Aorta (tissue), 5 donors: ENCODE results near the gene ZBTB7C. TPM values are rescaled to one million over a fixed set of nuclear protein-coding genes. Genes with fewer than 3 reads are reported as not detected.

Experiments used
- ATAC-seq: fragments of 200-7000 bp; cut with Tn5 transposase; one replicate; pipeline ENCODE4 v1.9.1; 2022; ENCODE audit warnings: moderate library complexity; ENCODE audit not compliant: low FRiP score
- DNase-seq, 2 donors: peaks; one replicate each; pipeline ENCODE4 v3.0.0-alpha.2; 2020
- H3K27ac ChIP-seq, 2 donors: one replicate each; pipeline ENCODE4 v1.5.1; 2013; ENCODE audit warnings: low read length in 2 of 2, mild to moderate bottlenecking in 2 of 2, moderate library complexity in 2 of 2, control low read depth in 1 of 2, inconsistent platforms in 1 of 2, low read depth in 1 of 2
- H3K27me3 ChIP-seq, 2 donors: one replicate each; pipeline ENCODE4 v1.6.1; 2013; ENCODE audit warnings: control low read depth in 1 of 2, low read length in 1 of 2, mild to moderate bottlenecking in 1 of 2, moderate library complexity in 1 of 2; ENCODE audit not compliant: insufficient read depth in 2 of 2, control insufficient read depth in 1 of 2
- H3K36me3 ChIP-seq, 2 donors: one replicate each; pipeline ENCODE4 v1.6.1; 2013; ENCODE audit warnings: control low read depth in 1 of 2, low read length in 1 of 2, mild to moderate bottlenecking in 1 of 2; ENCODE audit not compliant: insufficient read depth in 2 of 2, control insufficient read depth in 1 of 2
- H3K4me1 ChIP-seq, 2 donors: one replicate each; pipeline ENCODE4 v1.6.1; 2013; ENCODE audit warnings: low read length in 2 of 2, control low read depth in 1 of 2, mild to moderate bottlenecking in 1 of 2, moderate library complexity in 1 of 2; ENCODE audit not compliant: insufficient read depth in 2 of 2, control insufficient read depth in 1 of 2
- H3K4me3 ChIP-seq, 2 donors: one replicate each; pipeline ENCODE4 v1.5.1; 2013; ENCODE audit warnings: low read length in 2 of 2, control low read depth in 1 of 2, mild to moderate bottlenecking in 1 of 2
- H3K9me3 ChIP-seq: one replicate; pipeline ENCODE4 v1.6.1; 2013; ENCODE audit warnings: mild to moderate bottlenecking, low read length; ENCODE audit not compliant: control insufficient read depth
- WGBS, 2 donors: extraction: QIAGEN DNeasy Blood & Tissue Kit; methylation state at CpG; one replicate each; pipeline ENCODE4 v1.1.7; 2013; 5-methylcytosine and 5-hydroxymethylcytosine counted together
- intact Hi-C, 2 donors: fragments of 100-400 bp; cut with DNase I; formaldehyde crosslinking; loops; one replicate each; pipeline versions ENCODE4 v1.14.2 to v1.15.0; 2022
- polyA plus RNA-seq, 2 donors: library from polyadenylated mRNA; stranded (reverse); fragments of 200-250 nt; gene quantifications; one replicate each; pipeline ENCODE4 v1.2.3, GENCODE V29; 2013
- total RNA-seq, 2 donors: library from RNA; stranded (reverse); fragmentation: NEBNext Ultra II Directional; extraction: Animal tissue kit (Norgen Biotek cat#: 25700); gene quantifications; one replicate each; pipeline ENCODE4 v1.2.1, GENCODE V29; 2021
- donor health status: healthy with polysubstance abuse.
- donor health status: Bipolar disorder and iron deficiency.
- donor health status: DM: no; HTN: no; CAD: no.
- donor health status: DM: no; HTN: no; CAD: no.
- donor health status: DM: yes; HTN: yes; CAD: no.

Gene ZBTB7C
- total and polyA plus RNA-seq, 4 donors = 0.69 to 22.4 (median 10.0) TPM

GRCh38 chr18:48137374-48138081 is 271.7 kb downstream of the ZBTB7C start:
- intact Hi-C loops = loop anchor here in 1 of 2 donors (10.0 kb wide), 1 partner anchor 307 kb away; no protein-coding TSS in a partner anchor
- Histone ChIP-seq H3K9me3 (no peaks in the 10 kb centered on the region), H3K4me1 (no peaks in the 10 kb centered on the region), H3K4me3 (no peak overlapping the region), H3K27me3 (no peaks in the 10 kb centered on the region), H3K27ac (no peak overlapping the region), H3K36me3 (no peaks in the 10 kb centered on the region)
- ATAC-seq = no peak
- WGBS, 2 donors = 76 to 86% methylated on average over 10 of the region's 10 CpGs
- DNase-seq = no peak

GRCh38 chr18:48136827-48137373 is 272.3 kb downstream of the ZBTB7C start:
- Histone ChIP-seq H3K4me1 (no peaks in the 10 kb centered on the region), H3K9me3 (no peaks in the 10 kb centered on the region), H3K36me3 (no peaks in the 10 kb centered on the region), H3K27me3 (no peaks in the 10 kb centered on the region), H3K4me3 (peak overlapping the region; percentile 56 to 57), H3K27ac (no peak overlapping the region)
- DNase-seq (no peak), ATAC-seq (peak; percentile 10)
- intact Hi-C loops = loop anchor here in 1 of 2 donors (10.0 kb wide), 1 partner anchor 308 kb away; no protein-coding TSS in a partner anchor
- 12 to 18% methylated on average over 50 to 51 of the region's 51 CpGs for WGBS, 2 donors

DNA sequence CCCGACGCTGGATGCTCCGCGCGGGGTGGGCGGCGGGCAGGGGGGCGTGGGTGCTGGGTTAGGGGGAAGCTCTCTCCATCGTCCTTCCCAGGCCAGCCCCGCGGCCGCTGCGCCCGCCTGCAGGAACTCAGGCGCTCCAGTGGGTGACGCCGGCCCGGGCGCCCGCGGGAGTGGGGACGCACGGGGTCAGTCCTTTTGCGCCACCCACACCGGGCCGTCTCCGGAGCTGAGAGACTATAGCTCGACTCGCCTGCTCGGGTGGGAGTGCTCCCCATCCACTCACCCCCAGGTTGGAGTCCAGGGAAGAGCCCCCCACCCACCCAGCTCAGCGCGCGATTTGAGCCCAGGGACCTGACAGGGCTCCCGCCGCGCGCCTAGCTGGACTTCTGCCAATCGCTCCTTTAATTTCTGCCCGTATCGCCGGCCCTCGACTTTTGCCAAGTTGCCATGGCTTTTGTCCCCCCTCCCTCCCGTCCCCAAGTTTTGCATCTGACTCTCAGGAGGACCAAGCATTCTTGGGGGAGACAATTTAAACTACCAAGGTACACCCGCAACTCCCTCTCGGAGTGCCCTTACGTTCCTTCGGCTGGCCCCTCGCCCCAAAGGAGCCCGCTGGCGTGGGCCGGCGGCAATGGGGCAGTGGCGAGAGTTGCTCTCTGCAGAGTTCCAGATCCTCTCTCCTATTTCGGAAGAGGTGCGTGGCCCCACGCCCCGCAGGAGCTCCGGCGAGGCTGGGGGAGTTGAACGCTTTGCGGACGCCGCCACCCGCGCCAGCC is 272.9 kb downstream of the ZBTB7C start:
- H3K4me1 ChIP-seq = no peaks in the 10 kb centered on the region
- intact Hi-C loops = loop anchor here in 1 of 2 donors (10.0 kb wide), 1 partner anchor 309 kb away; no protein-coding TSS in a partner anchor
- no peak overlapping the region for H3K27ac ChIP-seq
- H3K4me3 ChIP-seq = peak overlapping the region; percentile 56 to 57
- peak; percentile 45 for ATAC-seq
- no peaks in the 10 kb centered on the region for H3K27me3 ChIP-seq
- 1% methylated on average over 47 to 65 of the region's 65 CpGs for WGBS, 2 donors
- H3K36me3 ChIP-seq = no peaks in the 10 kb centered on the region
- DNase-seq = peak; percentile 55 to 86
- H3K9me3 ChIP-seq = no peaks in the 10 kb centered on the region

DNA sequence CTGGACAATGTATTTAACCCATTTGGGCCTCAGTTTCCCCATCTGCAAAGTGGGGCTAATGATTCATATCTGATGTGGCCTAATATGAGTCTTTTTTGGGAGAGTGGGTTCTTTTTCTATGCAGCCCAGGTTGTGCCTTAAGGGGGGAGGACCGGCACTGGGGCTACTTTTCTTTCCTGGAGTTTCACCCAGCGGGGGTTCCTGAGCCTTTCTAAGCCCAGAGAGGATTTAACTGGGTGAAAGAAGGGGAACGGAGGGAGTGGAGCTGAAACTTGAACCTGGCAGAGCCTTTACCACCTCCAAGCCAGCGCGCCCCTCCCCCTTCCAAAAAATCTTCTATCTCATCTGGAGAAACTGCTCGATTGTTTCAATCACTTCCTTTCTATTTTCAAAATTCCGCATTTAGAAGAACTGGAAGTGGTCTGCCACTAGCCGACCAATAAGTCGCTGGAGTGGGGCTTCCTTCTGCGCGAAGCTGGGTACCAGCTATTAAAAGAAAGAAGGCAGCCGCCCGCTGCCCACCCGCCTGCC is 273.7 kb downstream of the ZBTB7C start:
- no peaks in the 10 kb centered on the region for H3K9me3 ChIP-seq
- ATAC-seq (no peak), DNase-seq (no peak)
- H3K27ac ChIP-seq = no peak overlapping the region
- no peaks in the 10 kb centered on the region for H3K36me3 ChIP-seq
- intact Hi-C loops = loop anchor here in 1 of 2 donors (10.0 kb wide), 1 partner anchor 309 kb away; no protein-coding TSS in a partner anchor
- no peaks in the 10 kb centered on the region for H3K27me3 ChIP-seq
- H3K4me3 ChIP-seq = peak overlapping the region; percentile 56 to 57
- H3K4me1 ChIP-seq = no peaks in the 10 kb centered on the region
- 26 to 33% methylated on average over 14 of the region's 14 CpGs for WGBS, 2 donors

DNA sequence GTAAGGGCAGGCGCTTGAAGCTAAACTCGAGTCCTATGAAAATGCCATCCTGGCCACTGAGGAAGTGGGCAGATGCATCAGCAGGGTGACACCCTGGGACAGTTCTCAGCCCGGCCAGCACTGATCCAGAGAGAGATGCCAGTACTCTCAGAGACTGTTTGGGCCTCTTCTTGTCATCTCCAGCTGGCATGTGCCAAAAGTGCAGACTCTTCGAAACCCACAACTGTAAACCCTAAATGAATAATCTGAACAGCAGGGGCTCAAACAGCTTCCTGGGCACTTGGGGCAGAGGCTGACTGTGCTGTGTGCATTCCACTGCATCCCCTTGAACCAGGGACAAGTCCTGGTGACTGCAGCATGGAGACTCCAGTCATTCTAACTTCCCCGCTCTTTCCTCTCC is 274.6 kb downstream of the ZBTB7C start:
- Histone ChIP-seq H3K4me3 (no peak overlapping the region), H3K27ac (no peak overlapping the region), H3K9me3 (no peaks in the 10 kb centered on the region), H3K4me1 (no peaks in the 10 kb centered on the region), H3K36me3 (no peaks in the 10 kb centered on the region), H3K27me3 (no peaks in the 10 kb centered on the region)
- ATAC-seq = no peak
- DNase-seq = no peak
- 94 to 96% methylated on average over 5 of the region's 5 CpGs for WGBS, 2 donors
- intact Hi-C loops = loop anchor here in 1 of 2 donors (10.0 kb wide), 1 partner anchor 310 kb away; no protein-coding TSS in a partner anchor

DNA sequence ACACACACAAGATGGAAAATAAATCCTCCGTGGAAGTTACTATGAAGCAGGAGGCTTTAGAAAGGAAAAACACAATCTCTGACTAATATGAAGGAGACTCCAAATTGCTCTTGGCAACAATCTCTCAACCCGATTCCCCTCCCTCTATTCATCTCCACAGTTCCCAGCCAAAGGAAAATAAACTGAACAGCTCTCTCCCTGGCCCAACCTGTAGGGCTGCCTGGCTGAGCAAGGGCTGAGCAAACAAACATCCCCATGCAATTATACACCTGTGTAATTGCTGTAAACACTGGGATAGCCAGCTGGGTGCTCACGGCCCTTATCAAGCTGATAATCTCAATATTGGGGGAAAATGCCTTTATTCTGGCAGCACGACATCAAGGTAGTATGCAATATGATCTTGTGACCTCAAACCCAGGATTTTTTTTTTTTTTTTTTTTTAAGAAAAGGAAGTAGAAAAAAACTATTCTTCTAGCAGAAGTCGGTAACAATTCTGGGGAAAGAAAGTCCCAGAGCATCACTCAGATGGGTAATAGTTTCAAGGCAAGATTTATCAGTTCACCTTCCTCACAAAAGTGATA is 275.4 kb downstream of the ZBTB7C start:
- WGBS, 2 donors = 36 to 38% methylated on average over 5 of the region's 5 CpGs
- intact Hi-C loops = loop anchor here in 1 of 2 donors (10.0 kb wide), 1 partner anchor 311 kb away; no protein-coding TSS in a partner anchor
- no peaks in the 10 kb centered on the region for H3K4me1 ChIP-seq

DNA sequence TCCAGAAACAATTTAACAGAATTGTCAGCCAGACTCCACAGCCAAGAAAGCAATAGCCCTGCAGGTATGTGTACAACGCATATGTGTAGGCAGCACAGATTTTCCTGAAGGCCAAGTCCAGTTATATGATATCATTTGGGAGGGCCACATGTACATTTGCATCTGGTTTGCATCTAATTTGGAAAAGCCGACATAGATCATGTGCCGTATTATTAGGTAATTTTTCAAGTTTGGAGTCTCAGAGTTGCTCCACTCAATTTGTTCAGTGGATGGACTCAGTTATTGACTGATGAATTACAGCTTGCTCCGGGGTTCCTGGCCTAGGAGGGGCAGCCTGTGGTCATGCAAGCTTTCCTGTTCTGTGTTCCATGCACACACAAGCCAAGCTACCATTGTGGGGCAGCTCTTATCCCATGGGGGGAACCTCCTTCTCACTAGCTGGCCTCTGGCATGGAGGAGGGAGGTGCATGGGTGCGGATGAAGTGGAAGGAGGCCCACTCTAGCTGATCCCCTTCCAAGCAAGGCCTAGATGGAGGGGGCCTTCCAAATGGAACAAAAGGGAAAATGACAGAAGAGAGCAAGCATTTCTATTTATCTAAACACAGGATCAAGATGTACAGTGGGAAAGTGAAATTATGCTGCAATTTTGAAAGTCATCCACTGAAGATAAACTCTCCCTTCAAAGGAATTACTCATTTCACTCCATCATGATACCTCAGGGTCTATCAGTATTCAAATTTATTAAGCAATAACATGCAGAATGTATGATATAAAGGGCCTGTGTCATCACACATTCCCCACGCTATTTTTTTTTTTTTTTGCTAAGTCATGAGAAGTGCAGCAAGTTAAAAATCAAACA is 276.2 kb downstream of the ZBTB7C start:
- Histone ChIP-seq H3K27me3 (no peaks in the 10 kb centered on the region), H3K27ac (no peak overlapping the region), H3K4me1 (no peaks in the 10 kb centered on the region), H3K9me3 (no peaks in the 10 kb centered on the region), H3K4me3 (no peak overlapping the region), H3K36me3 (no peaks in the 10 kb centered on the region)
- intact Hi-C loops = loop anchor here in 1 of 2 donors (10.0 kb wide), 1 partner anchor 312 kb away; no protein-coding TSS in a partner anchor
- 78% methylated on average over 6 of the region's 6 CpGs for WGBS, 2 donors
- ATAC-seq = peak; percentile 27
- DNase-seq = no peak

More for the DNA sequence above, 275.4 kb downstream of the ZBTB7C start:
- ATAC-seq = peak; percentile 55
- H3K36me3 ChIP-seq = no peaks in the 10 kb centered on the region
- no peaks in the 10 kb centered on the region for H3K9me3 ChIP-seq
- no peak for DNase-seq
- no peak overlapping the region for H3K27ac ChIP-seq
- H3K27me3 ChIP-seq = no peaks in the 10 kb centered on the region
- no peak overlapping the region for H3K4me3 ChIP-seq
